Upper lobe of right lung (tissue), 1 donor: ENCODE measurements around the gene HACD2. TPM values are rescaled to one million over a fixed set of nuclear protein-coding genes. Genes with fewer than 3 reads are reported as not detected.
A peak's percentile ranks its signal among the peaks of the same experiment; 100 is the strongest.

Experiments
- ATAC-seq: fragments of 200-7000 bp; cut with Tn5 transposase; one replicate; pipeline ENCODE4 v1.9.1; 2020; ENCODE audit warnings: mild to moderate bottlenecking, moderate library complexity
- DNase-seq: peaks from one replicate; pipeline ENCODE4 v3.0.0-alpha.2; 2020
- H3K27ac ChIP-seq: fragments of 200-600 bp; one replicate; pipeline ENCODE4 v1.8.0; 2022
- H3K27me3 ChIP-seq: fragments of 200-600 bp; one replicate; pipeline ENCODE4 v1.8.0; 2022; ENCODE audit warnings: mild to moderate bottlenecking
- H3K36me3 ChIP-seq: fragments of 200-600 bp; one replicate; pipeline ENCODE4 v1.8.0; 2022
- H3K4me1 ChIP-seq: fragments of 200-600 bp; one replicate; pipeline ENCODE4 v1.8.0; 2022
- H3K4me3 ChIP-seq: fragments of 200-600 bp; one replicate; pipeline ENCODE4 v1.8.0; 2022; ENCODE audit warnings: mild to moderate bottlenecking
- H3K9me3 ChIP-seq: fragments of 200-600 bp; one replicate; pipeline ENCODE4 v1.8.0; 2022
- intact Hi-C: fragments of 100-400 bp; cut with DNase I; formaldehyde crosslinking; loops from one replicate; pipeline ENCODE4 v1.11.0; 2022
- long read RNA-seq: library from polyadenylated mRNA; unstranded; transcript quantifications from one replicate; pipeline ENCODE4 v2.0.0, GENCODE V29; 2021
- total RNA-seq: library from RNA; stranded (reverse); fragmentation: NEBNext Ultra II Directional; extraction: Animal tissue kit (Norgen Biotek cat#: 25700); gene quantifications from one replicate; pipeline ENCODE4 v1.2.1, GENCODE V29; 2021
- TF ChIP-seq, protein P1 (sequence below): fragments of 200-600 bp; IDR thresholded peaks from one replicate; pipeline ENCODE4 v1.8.0; 2022; ENCODE audit warnings: antibody characterized with exemption
- donor health status: DM: no; HTN: yes; CAD: no; lungs with severe emphysema.

HACD2 gene, protein sequence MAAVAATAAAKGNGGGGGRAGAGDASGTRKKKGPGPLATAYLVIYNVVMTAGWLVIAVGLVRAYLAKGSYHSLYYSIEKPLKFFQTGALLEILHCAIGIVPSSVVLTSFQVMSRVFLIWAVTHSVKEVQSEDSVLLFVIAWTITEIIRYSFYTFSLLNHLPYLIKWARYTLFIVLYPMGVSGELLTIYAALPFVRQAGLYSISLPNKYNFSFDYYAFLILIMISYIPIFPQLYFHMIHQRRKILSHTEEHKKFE
- 47.2 TPM for total RNA-seq
- long read RNA-seq, full-length matches to known transcripts: 6 of 13 reads
- long read RNA-seq, partial matches to known transcripts: 0 of 13 reads
- long read RNA-seq, other reads (novel, unspliced or antisense): 7 of 13 reads

DNA sequence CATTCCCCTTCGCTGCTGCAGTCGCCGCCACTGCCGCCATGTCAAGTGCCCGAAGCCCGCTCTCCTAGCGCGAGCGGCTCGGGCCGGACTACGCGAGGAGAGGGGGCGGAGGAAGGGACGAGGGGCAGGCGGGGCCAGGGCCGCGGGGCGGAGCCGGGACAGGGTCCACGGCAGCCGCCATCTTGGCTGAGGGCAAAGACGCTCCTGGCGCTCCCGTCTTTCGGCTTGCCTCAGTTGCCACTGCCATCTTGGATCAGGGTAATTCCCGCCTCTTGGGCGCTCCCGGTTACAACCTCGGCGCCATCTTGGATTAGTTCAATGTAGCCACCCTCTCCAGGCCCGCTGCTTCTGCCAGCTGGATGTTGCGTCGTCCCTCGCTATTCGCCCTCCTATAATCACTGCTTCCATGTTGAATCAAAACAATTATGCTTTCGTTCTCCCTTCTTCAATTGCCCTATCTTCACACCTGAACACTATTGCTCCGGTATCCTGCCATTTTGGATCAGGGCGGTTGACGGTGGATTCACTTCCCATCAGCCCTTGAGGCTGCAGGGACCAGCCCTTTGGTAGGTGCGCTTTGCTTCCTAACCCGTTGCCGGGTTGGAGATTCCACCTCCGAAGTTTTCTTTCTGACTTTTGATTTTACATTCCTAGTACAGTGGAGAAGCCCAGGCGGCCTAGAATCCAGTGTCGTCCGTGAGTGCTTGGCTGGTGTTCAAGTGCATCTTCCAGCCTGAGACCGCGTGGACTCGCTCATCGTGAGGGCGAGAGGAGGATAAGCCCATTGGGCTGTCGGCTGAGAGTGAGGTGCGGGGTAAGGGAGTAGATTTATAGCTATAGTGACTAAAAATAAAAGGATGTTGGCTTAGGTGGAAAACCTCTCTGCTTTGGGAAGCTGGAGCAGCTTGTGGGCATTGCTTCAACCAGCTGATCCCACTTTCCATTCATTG lies at the start of gene HACD2:
Gene HACD2 (minus strand): TSS at position 66 of the 950 bp plus-strand sequence. CDS start 26 bp downstream, at position 40.
- H3K27ac ChIP-seq: peak within 1 kb of the TSS; percentile 96
- intact Hi-C loops: no loop called here
- ATAC-seq: peak; percentile 98
- peak; percentile 98 for DNase-seq
- no peaks in the 10 kb centered on the region for H3K27me3 ChIP-seq
- peaks cover 22% of the 10 kb centered on the region for H3K4me1 ChIP-seq
- H3K9me3 ChIP-seq: no peaks in the 10 kb centered on the region
- H3K36me3 ChIP-seq: peaks cover 9% of the 10 kb centered on the region
- TF ChIP-seq, protein P1, sequence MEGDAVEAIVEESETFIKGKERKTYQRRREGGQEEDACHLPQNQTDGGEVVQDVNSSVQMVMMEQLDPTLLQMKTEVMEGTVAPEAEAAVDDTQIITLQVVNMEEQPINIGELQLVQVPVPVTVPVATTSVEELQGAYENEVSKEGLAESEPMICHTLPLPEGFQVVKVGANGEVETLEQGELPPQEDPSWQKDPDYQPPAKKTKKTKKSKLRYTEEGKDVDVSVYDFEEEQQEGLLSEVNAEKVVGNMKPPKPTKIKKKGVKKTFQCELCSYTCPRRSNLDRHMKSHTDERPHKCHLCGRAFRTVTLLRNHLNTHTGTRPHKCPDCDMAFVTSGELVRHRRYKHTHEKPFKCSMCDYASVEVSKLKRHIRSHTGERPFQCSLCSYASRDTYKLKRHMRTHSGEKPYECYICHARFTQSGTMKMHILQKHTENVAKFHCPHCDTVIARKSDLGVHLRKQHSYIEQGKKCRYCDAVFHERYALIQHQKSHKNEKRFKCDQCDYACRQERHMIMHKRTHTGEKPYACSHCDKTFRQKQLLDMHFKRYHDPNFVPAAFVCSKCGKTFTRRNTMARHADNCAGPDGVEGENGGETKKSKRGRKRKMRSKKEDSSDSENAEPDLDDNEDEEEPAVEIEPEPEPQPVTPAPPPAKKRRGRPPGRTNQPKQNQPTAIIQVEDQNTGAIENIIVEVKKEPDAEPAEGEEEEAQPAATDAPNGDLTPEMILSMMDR: no peak
- H3K4me3 ChIP-seq: peak within 1 kb of the TSS; percentile 83

DNA sequence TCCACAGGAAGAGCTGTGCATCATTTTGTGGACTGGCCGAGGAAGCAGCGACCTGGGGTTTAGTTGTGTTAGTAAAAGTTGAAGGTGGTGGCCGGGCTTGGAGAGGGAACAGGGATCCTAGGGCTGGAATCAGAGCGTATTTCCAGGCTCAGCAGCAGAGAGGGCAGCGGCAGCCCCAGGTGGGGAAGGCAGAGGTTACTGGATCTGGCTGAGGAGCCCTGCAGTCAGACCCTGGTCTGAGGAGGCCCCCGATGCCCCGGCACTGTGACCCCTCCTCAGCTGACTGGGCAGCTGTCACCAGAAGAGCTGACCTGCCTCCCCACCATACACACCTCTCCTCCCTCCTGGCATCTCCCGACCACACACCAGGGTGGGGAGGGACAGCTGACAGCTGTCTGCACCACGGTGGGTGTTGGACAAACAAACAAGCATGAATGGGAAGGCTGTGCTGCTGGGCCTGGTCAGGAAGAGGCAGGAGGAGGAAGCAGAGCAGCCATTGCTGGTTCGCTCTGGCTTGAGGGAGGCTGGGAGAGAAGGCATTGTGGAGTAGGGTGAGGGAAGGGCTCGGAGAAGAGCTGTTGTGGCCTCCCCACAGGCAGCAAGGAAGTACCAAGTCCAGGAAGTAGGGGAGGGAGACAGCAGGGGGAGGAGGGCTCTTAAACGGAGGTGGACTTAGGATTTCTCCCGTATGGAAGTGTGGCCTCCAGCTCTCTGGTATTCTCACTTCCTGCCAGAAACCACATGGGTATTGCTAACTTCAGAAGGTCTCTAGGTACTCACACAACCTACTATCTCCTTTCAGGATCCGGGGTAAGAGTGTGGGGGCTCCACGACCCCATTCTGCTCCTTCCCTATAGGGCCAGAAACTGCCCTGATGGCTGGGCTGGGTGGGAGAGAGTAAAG lies 49.5 kb upstream of the HACD2 start:
- no peak for DNase-seq
- TF ChIP-seq, protein P1: no peak
- ATAC-seq: no peak
- H3K27ac ChIP-seq: peak overlapping the region; percentile 34
- no peaks in the 10 kb centered on the region for H3K9me3 ChIP-seq
- H3K27me3 ChIP-seq: no peaks in the 10 kb centered on the region
- intact Hi-C loops: no loop called here
- peaks cover 8% of the 10 kb centered on the region for H3K4me1 ChIP-seq
- H3K36me3 ChIP-seq: peaks cover 44% of the 10 kb centered on the region
- H3K4me3 ChIP-seq: no peak overlapping the region

DNA sequence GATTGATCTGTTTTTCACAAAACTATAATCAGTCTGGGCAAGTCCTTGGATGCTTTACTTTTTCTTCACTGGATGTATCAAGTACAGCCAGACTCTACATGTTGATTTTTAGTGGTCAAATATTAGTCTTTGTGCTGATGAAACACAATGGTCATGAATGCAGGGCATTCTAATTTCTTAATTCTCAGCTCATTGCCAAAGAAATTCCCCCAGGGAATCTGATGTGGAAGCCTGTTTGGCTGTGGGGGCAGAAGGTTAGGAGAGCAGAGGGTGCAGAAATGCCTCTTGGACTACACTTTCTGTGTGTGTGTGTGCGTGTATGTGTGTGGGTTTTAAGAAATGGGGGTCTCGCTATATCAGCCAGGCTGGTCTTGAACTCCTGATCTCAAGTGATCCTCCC lies 48.7 kb upstream of the HACD2 start:
- no peak for DNase-seq
- Histone ChIP-seq H3K9me3 (no peaks in the 10 kb centered on the region), H3K4me3 (no peak overlapping the region), H3K27ac (no peak overlapping the region), H3K36me3 (peaks cover 39% of the 10 kb centered on the region), H3K4me1 (peaks cover 8% of the 10 kb centered on the region), H3K27me3 (no peaks in the 10 kb centered on the region)
- intact Hi-C loops: no loop called here
- ATAC-seq: no peak
- TF ChIP-seq, protein P1: no peak

DNA sequence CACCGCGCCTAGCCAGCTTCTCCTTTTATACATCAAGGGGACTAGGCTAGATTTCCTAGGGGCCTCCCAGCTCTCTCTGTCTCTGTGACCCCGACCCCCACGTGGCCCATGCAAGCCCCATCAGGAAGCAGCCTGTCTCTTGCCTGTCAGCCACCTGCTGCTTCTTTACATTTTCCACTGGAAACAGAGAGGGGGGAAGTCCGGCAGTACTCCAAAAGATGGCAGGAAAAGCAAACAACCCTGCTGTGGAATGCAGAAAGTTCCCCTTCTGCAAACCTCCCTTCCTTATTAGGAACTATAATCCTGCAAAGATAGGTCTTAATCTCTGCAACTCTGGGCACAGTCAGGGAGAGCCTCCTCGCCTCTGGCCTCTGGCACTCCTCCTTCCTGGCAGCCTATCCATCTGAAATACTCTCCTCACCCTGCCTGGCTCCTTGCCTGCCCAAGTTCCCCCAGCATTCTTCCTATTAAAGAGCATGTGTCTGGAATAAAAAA lies 47.4 kb upstream of the HACD2 start:
- intact Hi-C loops: no loop called here
- Histone ChIP-seq H3K36me3 (peaks cover 33% of the 10 kb centered on the region), H3K4me1 (peaks cover 8% of the 10 kb centered on the region), H3K27me3 (no peaks in the 10 kb centered on the region), H3K9me3 (no peaks in the 10 kb centered on the region), H3K27ac (no peak overlapping the region), H3K4me3 (no peak overlapping the region)
- TF ChIP-seq, protein P1: no peak
- ATAC-seq: peak; percentile 31
- DNase-seq: no peak

DNA sequence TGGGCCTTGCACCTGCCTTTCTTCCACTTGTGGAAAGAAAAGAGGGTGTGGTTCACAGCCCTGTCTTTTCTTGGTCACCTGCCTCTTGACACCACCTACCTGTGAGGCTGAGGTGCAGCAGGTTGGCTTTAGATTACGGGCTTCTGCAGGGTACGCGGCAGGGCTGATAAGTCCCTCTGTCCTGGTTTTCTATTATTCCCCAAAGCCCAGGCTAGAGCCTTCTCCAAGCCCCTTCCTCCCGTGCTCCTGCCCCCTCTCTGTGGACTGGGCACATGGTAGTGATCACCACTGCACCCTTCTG lies 44.8 kb upstream of the HACD2 start:
- Histone ChIP-seq H3K27me3 (no peaks in the 10 kb centered on the region), H3K9me3 (no peaks in the 10 kb centered on the region), H3K4me1 (peaks cover 4% of the 10 kb centered on the region), H3K4me3 (no peak overlapping the region), H3K27ac (no peak overlapping the region), H3K36me3 (peaks cover 48% of the 10 kb centered on the region)
- ATAC-seq (no peak), DNase-seq (no peak)
- intact Hi-C loops: no loop called here
- TF ChIP-seq, protein P1: no peak
